ENCODE measurements around the gene SND1.
"Not testable (repeated sequence)": the region's sequence is repeated elsewhere in the genome, so short reads cannot be mapped to it uniquely, and the experiment has no call there.

Gene SND1

GRCh38 chr7:127810113-127810512 is 158.1 kb downstream of the SND1 start:
- DNase-seq, result no peak

GRCh38 chr7:127810696-127811660 is 159.0 kb downstream of the SND1 start:
- no peak for DNase-seq

- no peak for DNase-seq
Measured at GRCh38 chr7:127812540-127812939, 160.5 kb downstream of the SND1 start.

- no peak for DNase-seq
Measured at GRCh38 chr7:127813991-127814541, 162.1 kb downstream of the SND1 start.

GRCh38 chr7:127815631-127816145 is 163.7 kb downstream of the SND1 start:
- DNase-seq, result no peak

GRCh38 chr7:127816354-127817190 is 164.6 kb downstream of the SND1 start:
- no peak for DNase-seq

GRCh38 chr7:127817466-127817865 is 165.5 kb downstream of the SND1 start:
- no peak for DNase-seq

- no peak for DNase-seq
Measured at GRCh38 chr7:127818306-127818705, 166.3 kb downstream of the SND1 start.

GRCh38 chr7:127819975-127820731 is 168.2 kb downstream of the SND1 start:
- DNase-seq, result no peak

GRCh38 chr7:127820732-127821085 is 168.7 kb downstream of the SND1 start:
- DNase-seq, result no peak

- no peak for DNase-seq
Measured at GRCh38 chr7:127821146-127821545, 169.2 kb downstream of the SND1 start.

GRCh38 chr7:127822822-127823508 is 171.0 kb downstream of the SND1 start:
- DNase-seq, result no peak

GRCh38 chr7:127824682-127825081 is 172.7 kb downstream of the SND1 start:
- DNase-seq, result no peak

GRCh38 chr7:127828843-127829500 is 177.0 kb downstream of the SND1 start:
- DNase-seq, result no peak

GRCh38 chr7:127831318-127832219 is 179.6 kb downstream of the SND1 start:
- DNase-seq, result no peak

- no peak for DNase-seq
Measured at GRCh38 chr7:127832592-127832991, 180.6 kb downstream of the SND1 start.

GRCh38 chr7:127833641-127834040 is 181.6 kb downstream of the SND1 start:
- no peak for DNase-seq

GRCh38 chr7:127835679-127836078 is 183.7 kb downstream of the SND1 start:
- no peak for DNase-seq

- DNase-seq, result not testable (repeated sequence)
Measured at GRCh38 chr7:127837816-127838410, 185.9 kb downstream of the SND1 start.
